IPS DF 6.9 (cell line): ENCODE results near the gene NOX5.

ENCODE experiments used
- DNase-seq: peaks from one replicate; pipeline ENCODE4 v3.0.0-alpha.2; 2013; ENCODE audit warnings: low read depth, low spot score
- H3K27ac ChIP-seq: one replicate; pipeline ENCODE4 v1.5.1; 2013; ENCODE audit warnings: low read length, control low read depth
- H3K27me3 ChIP-seq: 2 replicates; pipeline ENCODE4 v1.6.1; 2013; ENCODE audit warnings: mild to moderate bottlenecking, low read length; ENCODE audit not compliant: control insufficient read depth, insufficient read depth
- H3K36me3 ChIP-seq: 2 replicates; pipeline ENCODE4 v1.6.1; 2013; ENCODE audit warnings: low read length; ENCODE audit not compliant: control insufficient read depth, insufficient read depth
- H3K4me1 ChIP-seq: 2 replicates; pipeline ENCODE4 v1.6.1; 2013; ENCODE audit warnings: low read length; ENCODE audit not compliant: control insufficient read depth, insufficient read depth
- H3K4me3 ChIP-seq: 2 replicates; pipeline ENCODE4 v1.5.1; 2013; ENCODE audit warnings: mild to moderate bottlenecking, low read length
- H3K9me3 ChIP-seq: 2 replicates; pipeline ENCODE4 v1.6.1; 2013; ENCODE audit warnings: low read length, inconsistent platforms; ENCODE audit not compliant: control insufficient read depth, insufficient read depth
- WGBS: extraction: QIAGEN DNeasy Blood & Tissue Kit; methylation state at CpG from one replicate; pipeline ENCODE4 v1.1.7; 2013; ENCODE audit warnings: mixed read lengths, missing lambda C conversion rate; ENCODE audit not compliant: insufficient read length, insufficient coverage; 5-methylcytosine and 5-hydroxymethylcytosine counted together

NOX5 gene

GRCh38 chr15:68981941-68982340 lies 32.6 kb upstream of the NOX5 start:
- no peak overlapping the region for H3K27ac ChIP-seq
- H3K27me3 ChIP-seq = no peaks in the 10 kb centered on the region
- no peaks in the 10 kb centered on the region for H3K36me3 ChIP-seq
- no peak overlapping the region for H3K4me3 ChIP-seq
- no peaks in the 10 kb centered on the region for H3K4me1 ChIP-seq
- DNase-seq = no peak
- no CpG with 5 or more reads among the region's 4 CpGs for WGBS
- H3K9me3 ChIP-seq = no peaks in the 10 kb centered on the region

GRCh38 chr15:68982976-68983563 lies 31.4 kb upstream of the NOX5 start:
- Histone ChIP-seq H3K4me1 (no peaks in the 10 kb centered on the region), H3K4me3 (no peak overlapping the region), H3K27me3 (no peaks in the 10 kb centered on the region), H3K27ac (no peak overlapping the region), H3K9me3 (no peaks in the 10 kb centered on the region), H3K36me3 (no peaks in the 10 kb centered on the region)
- WGBS = no CpG with 5 or more reads among the region's 6 CpGs
- DNase-seq = no peak

GRCh38 chr15:68983961-68984481 lies 30.5 kb upstream of the NOX5 start:
- Histone ChIP-seq H3K4me3 (no peak overlapping the region), H3K27me3 (no peaks in the 10 kb centered on the region), H3K9me3 (no peaks in the 10 kb centered on the region), H3K27ac (no peak overlapping the region), H3K36me3 (no peaks in the 10 kb centered on the region), H3K4me1 (no peaks in the 10 kb centered on the region)
- WGBS = no CpG with 5 or more reads among the region's 4 CpGs
- DNase-seq = no peak

- no peak for DNase-seq
- WGBS = no CpG with 5 or more reads among the region's 3 CpGs
- H3K36me3 ChIP-seq = no peaks in the 10 kb centered on the region
- H3K27ac ChIP-seq = no peak overlapping the region
- H3K9me3 ChIP-seq = no peaks in the 10 kb centered on the region
- H3K4me3 ChIP-seq = no peak overlapping the region
- H3K4me1 ChIP-seq = no peaks in the 10 kb centered on the region
- no peaks in the 10 kb centered on the region for H3K27me3 ChIP-seq
Observed at GRCh38 chr15:68984586-68984985, 29.9 kb upstream of the NOX5 start.

- H3K36me3 ChIP-seq = no peaks in the 10 kb centered on the region
- H3K27me3 ChIP-seq = no peaks in the 10 kb centered on the region
- peaks cover 2% of the 10 kb centered on the region; the same call in 1 of the 2 replicates for H3K4me1 ChIP-seq
- DNase-seq = no peak
- H3K27ac ChIP-seq = no peak overlapping the region
- H3K4me3 ChIP-seq = no peak overlapping the region
- H3K9me3 ChIP-seq = no peaks in the 10 kb centered on the region
- WGBS = no CpG with 5 or more reads among the region's 5 CpGs
Observed at GRCh38 chr15:68985361-68985891, 29.1 kb upstream of the NOX5 start.

- H3K36me3 ChIP-seq = no peaks in the 10 kb centered on the region
- H3K4me1 ChIP-seq = peaks cover 6% of the 10 kb centered on the region; the same call in 1 of the 2 replicates
- DNase-seq = no peak
- H3K27ac ChIP-seq = no peak overlapping the region
- no peaks in the 10 kb centered on the region for H3K27me3 ChIP-seq
- no peak overlapping the region for H3K4me3 ChIP-seq
- H3K9me3 ChIP-seq = no peaks in the 10 kb centered on the region
- no CpG with 5 or more reads among the region's 5 CpGs for WGBS
Observed at GRCh38 chr15:68986322-68986721, 28.2 kb upstream of the NOX5 start.

- DNase-seq = no peak
- H3K27me3 ChIP-seq = no peaks in the 10 kb centered on the region
- no peaks in the 10 kb centered on the region for H3K9me3 ChIP-seq
- WGBS = no CpG with 5 or more reads among the region's 6 CpGs
- peaks cover 6% of the 10 kb centered on the region; the same call in 1 of the 2 replicates for H3K4me1 ChIP-seq
- no peaks in the 10 kb centered on the region for H3K36me3 ChIP-seq
- no peak overlapping the region for H3K27ac ChIP-seq
- H3K4me3 ChIP-seq = no peak overlapping the region
Observed at GRCh38 chr15:68987120-68987519, 27.4 kb upstream of the NOX5 start.

- no peak for DNase-seq
- H3K36me3 ChIP-seq = no peaks in the 10 kb centered on the region
- no peaks in the 10 kb centered on the region for H3K9me3 ChIP-seq
- no peak overlapping the region for H3K27ac ChIP-seq
- H3K27me3 ChIP-seq = no peaks in the 10 kb centered on the region
- peaks cover 6% of the 10 kb centered on the region; the same call in 1 of the 2 replicates for H3K4me1 ChIP-seq
- WGBS = no CpG with 5 or more reads among the region's 1 CpG
- no peak overlapping the region for H3K4me3 ChIP-seq
Observed at GRCh38 chr15:68987676-68988075, 26.8 kb upstream of the NOX5 start.

GRCh38 chr15:68989541-68990230 lies 24.8 kb upstream of the NOX5 start:
- WGBS = no CpG with 5 or more reads among the region's 2 CpGs
- Histone ChIP-seq H3K36me3 (no peaks in the 10 kb centered on the region), H3K4me3 (no peak overlapping the region), H3K27me3 (no peaks in the 10 kb centered on the region), H3K4me1 (peaks cover 6% of the 10 kb centered on the region; the same call in 1 of the 2 replicates), H3K27ac (no peak overlapping the region), H3K9me3 (no peaks in the 10 kb centered on the region)
- no peak for DNase-seq

GRCh38 chr15:68990231-68990991 lies 24.1 kb upstream of the NOX5 start:
- H3K36me3 ChIP-seq = no peaks in the 10 kb centered on the region
- no peak overlapping the region for H3K27ac ChIP-seq
- no peak for DNase-seq
- WGBS = no CpG with 5 or more reads among the region's 7 CpGs
- H3K4me3 ChIP-seq = no peak overlapping the region
- no peaks in the 10 kb centered on the region for H3K9me3 ChIP-seq
- H3K4me1 ChIP-seq = peaks cover 7% of the 10 kb centered on the region; the same call in 1 of the 2 replicates
- no peaks in the 10 kb centered on the region for H3K27me3 ChIP-seq
